ENCODE measurements around the gene RASGRP4.

DNA sequence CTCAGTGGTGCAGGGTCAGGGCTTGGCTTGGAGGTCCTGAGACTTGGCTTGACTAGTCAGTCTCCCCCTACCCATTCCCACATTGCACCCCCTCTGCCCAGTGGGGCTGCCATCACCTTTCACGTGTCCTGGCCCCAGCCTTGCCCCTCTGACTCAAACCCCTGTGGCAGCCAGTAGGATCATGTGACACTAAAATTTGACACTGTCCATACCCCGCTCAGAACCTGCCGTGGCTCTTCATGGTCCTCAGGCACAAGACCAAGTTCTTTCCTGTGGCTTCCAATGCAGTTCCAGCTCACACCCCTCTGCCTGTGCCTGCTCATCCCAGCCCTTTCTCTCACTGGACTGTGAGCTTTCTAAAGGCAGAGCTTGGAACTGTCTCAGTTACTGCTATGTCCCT lies 49.4 kb downstream of the RASGRP4 start:
- no peak for TF ChIP-seq POLR2A (IDR thresholded peaks at IDR 0.05)
- TF ChIP-seq, protein P1, sequence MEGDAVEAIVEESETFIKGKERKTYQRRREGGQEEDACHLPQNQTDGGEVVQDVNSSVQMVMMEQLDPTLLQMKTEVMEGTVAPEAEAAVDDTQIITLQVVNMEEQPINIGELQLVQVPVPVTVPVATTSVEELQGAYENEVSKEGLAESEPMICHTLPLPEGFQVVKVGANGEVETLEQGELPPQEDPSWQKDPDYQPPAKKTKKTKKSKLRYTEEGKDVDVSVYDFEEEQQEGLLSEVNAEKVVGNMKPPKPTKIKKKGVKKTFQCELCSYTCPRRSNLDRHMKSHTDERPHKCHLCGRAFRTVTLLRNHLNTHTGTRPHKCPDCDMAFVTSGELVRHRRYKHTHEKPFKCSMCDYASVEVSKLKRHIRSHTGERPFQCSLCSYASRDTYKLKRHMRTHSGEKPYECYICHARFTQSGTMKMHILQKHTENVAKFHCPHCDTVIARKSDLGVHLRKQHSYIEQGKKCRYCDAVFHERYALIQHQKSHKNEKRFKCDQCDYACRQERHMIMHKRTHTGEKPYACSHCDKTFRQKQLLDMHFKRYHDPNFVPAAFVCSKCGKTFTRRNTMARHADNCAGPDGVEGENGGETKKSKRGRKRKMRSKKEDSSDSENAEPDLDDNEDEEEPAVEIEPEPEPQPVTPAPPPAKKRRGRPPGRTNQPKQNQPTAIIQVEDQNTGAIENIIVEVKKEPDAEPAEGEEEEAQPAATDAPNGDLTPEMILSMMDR (IDR thresholded peaks at IDR 0.05): no peak

Data from suprapubic skin (tissue), 3 donors.